MM.1S (cell line): ENCODE data around the gene TRH.
"Not testable (repeated sequence)": the region's sequence is repeated elsewhere in the genome, so short reads cannot be mapped to it uniquely, and the experiment has no call there.

Source experiments
- CTCF ChIP-seq: fragments of 300-600 bp; sonication (generic); IDR thresholded peaks from 2 replicates; pipeline ENCODE4 v1.5.1; 2016; ENCODE audit warnings: antibody characterized with exemption, low read length, mixed read lengths
- EZH2 ChIP-seq: fragments of 300-600 bp; sonication (generic); optimal IDR thresholded peaks from 2 replicates; pipeline ENCODE3; 2017; ENCODE audit warnings: low read depth, mild to moderate bottlenecking, antibody characterized with exemption, low read length, mixed read lengths
- EZH2phosphoT487 ChIP-seq: fragments of 300-600 bp; sonication (generic); IDR thresholded peaks from 2 replicates; pipeline ENCODE4 v1.6.1; 2018; ENCODE audit warnings: antibody characterized with exemption, low read length

- TF ChIP-seq EZH2, EZH2phosphoT487: not testable (repeated sequence)
- peak; percentile 28 for TF ChIP-seq CTCF
Measured at GRCh38 chr3:130002666-130003598, 28.4 kb downstream of the TRH start.
